Hair follicular keratinocyte (primary cell): ENCODE data around the gene ENOPH1. TPM values are rescaled to one million over a fixed set of nuclear protein-coding genes. Genes with fewer than 3 reads are reported as not detected.

ENCODE experiments used
- total RNA-seq: library from RNA; depleted of rRNA; stranded (reverse); fragments of >200 nt; gene quantifications from 2 replicates; pipeline ENCODE4 v1.2.3, GENCODE V29; 2015

The ENOPH1 gene
- 42.8 and 52.9 TPM in 2 replicates for total RNA-seq

DNA sequence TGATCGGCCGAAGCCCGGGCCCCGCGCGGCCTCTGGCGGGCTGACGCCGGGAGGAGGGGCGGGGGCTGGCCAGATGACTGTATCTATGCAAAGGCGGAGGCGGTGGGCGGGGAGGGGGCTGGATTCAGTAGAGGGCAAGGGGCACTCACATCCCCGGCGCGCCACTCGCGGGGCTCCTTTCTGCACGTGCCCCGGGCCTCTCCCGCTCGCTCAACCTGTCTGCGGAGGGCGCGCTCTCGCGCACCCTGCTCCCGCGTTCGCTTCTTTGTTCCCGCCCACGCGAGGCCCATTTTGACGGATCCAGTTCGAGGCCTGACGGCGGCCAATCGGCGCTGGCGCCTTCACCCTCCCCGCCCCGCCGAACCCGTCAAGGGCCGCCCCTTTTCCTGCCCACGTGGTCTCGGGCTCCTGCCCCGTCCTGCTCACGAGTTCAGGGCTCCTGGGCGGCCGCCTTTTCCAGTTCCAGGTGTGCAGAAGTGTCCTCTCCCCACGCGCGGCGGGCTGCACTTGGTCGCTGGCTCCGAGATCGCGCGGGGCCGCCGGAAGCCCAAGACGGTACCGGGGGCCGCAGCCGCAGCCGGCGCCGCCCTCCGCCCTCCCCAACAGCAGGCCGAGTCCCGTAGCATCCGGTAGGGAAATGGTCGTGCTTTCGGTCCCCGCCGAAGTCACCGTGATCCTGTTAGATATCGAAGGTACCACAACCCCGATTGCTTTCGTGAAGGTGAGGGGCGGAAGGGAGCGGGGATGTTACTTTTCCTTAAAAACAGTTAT lies at the start of gene ENOPH1, which contains the start of gene HNRNPDL:
ENOPH1 (plus strand) TSS at position 398 of the 771 bp plus-strand sequence; CDS start at position 638, 240 bp downstream.
HNRNPDL (minus strand) TSS at position 270 of the 771 bp plus-strand sequence. CDS start 772 bp downstream, outside the sequence.

Other genes starting within 250 kb of the ENOPH1 start
- 35.8 and 72.0 TPM in 2 replicates for gene HNRNPD, start 56.6 kb upstream of the ENOPH1 start, total RNA-seq
- gene HNRNPDL, start 128 bp upstream of the ENOPH1 start, total RNA-seq: 155 and 222 TPM in 2 replicates
- 0.16 and 0.19 TPM in 2 replicates for gene TMEM150C, start 131.4 kb downstream of the ENOPH1 start, total RNA-seq